Measurements from ENCODE around the gene VRK2. TPM values are rescaled to one million over a fixed set of nuclear protein-coding genes. Genes with fewer than 3 reads are reported as not detected.
"Not testable (repeated sequence)": the region's sequence is repeated elsewhere in the genome, so short reads cannot be mapped to it uniquely, and the experiment has no call there.

VRK2 gene
- total RNA-seq, 4 donors from 2014 or later = 11.1 to 18.3 (median 15.1) TPM

GRCh38 chr2:58180635-58181034 is 134.0 kb downstream of the VRK2 start:
- no peak overlapping the region for H3K4me3 ChIP-seq

GRCh38 chr2:58182527-58182926 is 135.9 kb downstream of the VRK2 start:
- no peak overlapping the region for H3K27ac ChIP-seq
- H3K36me3 ChIP-seq = no peaks in the 10 kb centered on the region
- H3K4me3 ChIP-seq = no peak overlapping the region
- no peak for DNase-seq (ENCODE audit: low spot score in 2 of 2)
- no peaks in the 10 kb centered on the region for H3K4me1 ChIP-seq
- no peaks in the 10 kb centered on the region for H3K9me3 ChIP-seq
- H3K27me3 ChIP-seq = no peaks in the 10 kb centered on the region
- TF ChIP-seq POLR2AphosphoS5 (IDR thresholded peaks at IDR 0.05) = no peak
- no peak for TF ChIP-seq EP300 (IDR thresholded peaks at IDR 0.05)
- no peak for TF ChIP-seq POLR2A (IDR thresholded peaks at IDR 0.05)
- TF ChIP-seq, protein P1, sequence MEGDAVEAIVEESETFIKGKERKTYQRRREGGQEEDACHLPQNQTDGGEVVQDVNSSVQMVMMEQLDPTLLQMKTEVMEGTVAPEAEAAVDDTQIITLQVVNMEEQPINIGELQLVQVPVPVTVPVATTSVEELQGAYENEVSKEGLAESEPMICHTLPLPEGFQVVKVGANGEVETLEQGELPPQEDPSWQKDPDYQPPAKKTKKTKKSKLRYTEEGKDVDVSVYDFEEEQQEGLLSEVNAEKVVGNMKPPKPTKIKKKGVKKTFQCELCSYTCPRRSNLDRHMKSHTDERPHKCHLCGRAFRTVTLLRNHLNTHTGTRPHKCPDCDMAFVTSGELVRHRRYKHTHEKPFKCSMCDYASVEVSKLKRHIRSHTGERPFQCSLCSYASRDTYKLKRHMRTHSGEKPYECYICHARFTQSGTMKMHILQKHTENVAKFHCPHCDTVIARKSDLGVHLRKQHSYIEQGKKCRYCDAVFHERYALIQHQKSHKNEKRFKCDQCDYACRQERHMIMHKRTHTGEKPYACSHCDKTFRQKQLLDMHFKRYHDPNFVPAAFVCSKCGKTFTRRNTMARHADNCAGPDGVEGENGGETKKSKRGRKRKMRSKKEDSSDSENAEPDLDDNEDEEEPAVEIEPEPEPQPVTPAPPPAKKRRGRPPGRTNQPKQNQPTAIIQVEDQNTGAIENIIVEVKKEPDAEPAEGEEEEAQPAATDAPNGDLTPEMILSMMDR (IDR thresholded peaks at IDR 0.05) = no peak
- WGBS = 96% methylated on average over 1 of the region's 1 CpG

More at GRCh38 chr2:58180635-58181034, 134.0 kb downstream of the VRK2 start:
- TF ChIP-seq, protein P1 (IDR thresholded peaks at IDR 0.05) = no peak
- no peak for TF ChIP-seq POLR2A (IDR thresholded peaks at IDR 0.05)
- no peak for TF ChIP-seq EP300 (IDR thresholded peaks at IDR 0.05)
- TF ChIP-seq POLR2AphosphoS5 (IDR thresholded peaks at IDR 0.05) = no peak
- Histone ChIP-seq H3K4me1 (no peaks in the 10 kb centered on the region), H3K36me3 (no peaks in the 10 kb centered on the region), H3K9me3 (no peaks in the 10 kb centered on the region), H3K27me3 (no peaks in the 10 kb centered on the region), H3K27ac (no peak overlapping the region)
- DNase-seq (ENCODE audit: low spot score in 2 of 2) = no peak
- WGBS = 92% methylated on average over 5 of the region's 5 CpGs

- DNase-seq (ENCODE audit: low spot score in 2 of 2) = no peak
- TF ChIP-seq POLR2A (IDR thresholded peaks at IDR 0.05) (no peak), EP300 (IDR thresholded peaks at IDR 0.05) (no peak), POLR2AphosphoS5 (IDR thresholded peaks at IDR 0.05) (no peak)
- TF ChIP-seq, protein P1 (IDR thresholded peaks at IDR 0.05) = no peak
- peaks cover 8% of the 10 kb centered on the region for H3K36me3 ChIP-seq
- H3K9me3 ChIP-seq = no peaks in the 10 kb centered on the region
- H3K4me3 ChIP-seq = no peak overlapping the region
- WGBS = 80% methylated on average over 4 of the region's 4 CpGs
- no peaks in the 10 kb centered on the region for H3K4me1 ChIP-seq
- no peaks in the 10 kb centered on the region for H3K27me3 ChIP-seq
- H3K27ac ChIP-seq = no peak overlapping the region
These were observed 139.9 kb downstream of the VRK2 start for GRCh38 chr2:58186501-58186900.

GRCh38 chr2:58187022-58187421 is 140.4 kb downstream of the VRK2 start:
- DNase-seq (ENCODE audit: low spot score in 2 of 2); H3K4me3 ChIP-seq; H3K27me3 ChIP-seq; H3K36me3 ChIP-seq; H3K4me1 ChIP-seq; H3K9me3 ChIP-seq; H3K27ac ChIP-seq: not testable (repeated sequence)
- over 99% methylated on average over 6 of the region's 6 CpGs for WGBS

GRCh38 chr2:58194458-58194857 is 147.9 kb downstream of the VRK2 start:
- H3K9me3 ChIP-seq = no peaks in the 10 kb centered on the region
- no peaks in the 10 kb centered on the region for H3K4me1 ChIP-seq
- 88% methylated on average over 2 of the region's 2 CpGs for WGBS
- H3K27me3 ChIP-seq = no peaks in the 10 kb centered on the region
- H3K36me3 ChIP-seq = peaks cover 3% of the 10 kb centered on the region
- no peak overlapping the region for H3K4me3 ChIP-seq
- no peak for DNase-seq (ENCODE audit: low spot score in 2 of 2)
- no peak for TF ChIP-seq EP300 (IDR thresholded peaks at IDR 0.05)
- TF ChIP-seq, protein P1 (IDR thresholded peaks at IDR 0.05) = no peak
- no peak for TF ChIP-seq POLR2A (IDR thresholded peaks at IDR 0.05)
- TF ChIP-seq POLR2AphosphoS5 (IDR thresholded peaks at IDR 0.05) = no peak
- H3K27ac ChIP-seq = no peak overlapping the region

DNA sequence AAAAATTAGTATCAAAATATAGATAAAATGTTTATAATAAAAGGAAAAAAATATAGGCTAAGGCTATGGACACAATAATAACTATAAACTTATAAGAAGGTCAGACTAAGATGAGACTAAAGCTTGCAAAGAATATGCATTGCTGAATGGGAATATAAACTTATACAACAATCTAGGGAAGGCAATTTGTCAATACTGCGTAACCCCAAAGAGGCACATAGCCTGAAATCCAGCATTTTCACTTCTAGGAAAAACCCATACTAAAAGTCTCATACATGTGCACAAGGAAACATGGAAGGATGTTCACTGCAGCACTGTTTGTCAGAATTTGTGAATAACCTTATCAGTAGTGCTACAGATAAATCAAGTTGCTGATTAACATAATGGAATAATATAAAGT is 149.1 kb downstream of the VRK2 start:
- Histone ChIP-seq H3K9me3 (no peaks in the 10 kb centered on the region), H3K4me1 (no peaks in the 10 kb centered on the region), H3K27me3 (no peaks in the 10 kb centered on the region), H3K36me3 (peaks cover 3% of the 10 kb centered on the region), H3K27ac (no peak overlapping the region), H3K4me3 (no peak overlapping the region)
- 100% methylated on average over 1 of the region's 1 CpG for WGBS
- DNase-seq (ENCODE audit: low spot score in 2 of 2) = no peak
- TF ChIP-seq POLR2A (IDR thresholded peaks at IDR 0.05) (no peak), EP300 (IDR thresholded peaks at IDR 0.05) (no peak), POLR2AphosphoS5 (IDR thresholded peaks at IDR 0.05) (no peak)
- TF ChIP-seq, protein P1 (IDR thresholded peaks at IDR 0.05) = no peak
